ENCODE measurements around the gene CARNS1.

DNA sequence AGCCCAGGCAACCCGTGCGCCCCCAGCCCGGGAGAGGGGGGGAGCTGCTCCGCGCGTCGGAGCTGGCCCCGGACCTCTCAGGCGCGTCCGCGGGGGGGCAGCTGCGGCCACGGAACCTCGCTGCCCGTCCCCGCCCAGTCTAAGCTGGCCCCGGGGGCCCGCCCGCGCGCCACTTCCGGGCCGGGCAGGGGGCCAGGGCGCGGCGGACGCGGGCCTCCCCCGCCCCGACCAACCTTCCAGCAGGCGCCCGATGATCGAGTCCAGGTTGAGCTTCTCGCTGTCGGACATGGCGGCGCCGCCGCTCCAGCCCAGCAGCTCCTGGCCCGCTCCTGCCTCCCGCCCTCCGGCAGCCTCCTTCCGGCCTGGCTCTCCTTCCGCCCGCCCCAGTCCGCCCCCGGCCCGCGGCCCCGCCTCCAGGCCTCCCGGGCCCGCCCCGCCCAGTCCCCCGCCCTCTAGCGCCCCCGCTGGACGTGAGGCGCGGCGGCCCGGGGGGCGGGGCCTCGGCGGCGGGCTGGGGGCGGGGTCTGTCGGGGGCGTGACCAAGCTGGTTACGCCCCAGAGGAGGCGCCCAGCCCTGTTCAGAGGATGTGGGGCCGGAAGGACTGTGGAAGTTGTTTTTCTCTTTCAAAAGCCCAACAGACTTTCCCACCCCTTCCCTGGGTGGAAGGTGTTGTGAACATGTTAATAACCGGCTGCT is 13.8 kb upstream of the CARNS1 start, which contains the start of gene PPP1CA:
- TF ChIP-seq, protein P1, sequence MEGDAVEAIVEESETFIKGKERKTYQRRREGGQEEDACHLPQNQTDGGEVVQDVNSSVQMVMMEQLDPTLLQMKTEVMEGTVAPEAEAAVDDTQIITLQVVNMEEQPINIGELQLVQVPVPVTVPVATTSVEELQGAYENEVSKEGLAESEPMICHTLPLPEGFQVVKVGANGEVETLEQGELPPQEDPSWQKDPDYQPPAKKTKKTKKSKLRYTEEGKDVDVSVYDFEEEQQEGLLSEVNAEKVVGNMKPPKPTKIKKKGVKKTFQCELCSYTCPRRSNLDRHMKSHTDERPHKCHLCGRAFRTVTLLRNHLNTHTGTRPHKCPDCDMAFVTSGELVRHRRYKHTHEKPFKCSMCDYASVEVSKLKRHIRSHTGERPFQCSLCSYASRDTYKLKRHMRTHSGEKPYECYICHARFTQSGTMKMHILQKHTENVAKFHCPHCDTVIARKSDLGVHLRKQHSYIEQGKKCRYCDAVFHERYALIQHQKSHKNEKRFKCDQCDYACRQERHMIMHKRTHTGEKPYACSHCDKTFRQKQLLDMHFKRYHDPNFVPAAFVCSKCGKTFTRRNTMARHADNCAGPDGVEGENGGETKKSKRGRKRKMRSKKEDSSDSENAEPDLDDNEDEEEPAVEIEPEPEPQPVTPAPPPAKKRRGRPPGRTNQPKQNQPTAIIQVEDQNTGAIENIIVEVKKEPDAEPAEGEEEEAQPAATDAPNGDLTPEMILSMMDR (conservative IDR thresholded peaks at IDR 0.05 in 1 of 2, IDR thresholded peaks at IDR 0.05 in 1 of 2; ENCODE audit: low read depth in 1 of 2, low read length in 2 of 2) = no peak
- TF ChIP-seq EZH2 (IDR thresholded peaks at IDR 0.05; ENCODE audit: low read length, missing control alignments) = no peak

Data from fibroblast of lung (primary cell).